C4-2B (cell line): ENCODE data around the gene ARMC8.

Experiments
- ZFX ChIP-seq: fragments of 450-650 bp; IDR thresholded peaks from 2 replicates; pipeline ENCODE4 v1.6.1; 2017
- TF ChIP-seq, protein P1 (sequence below): fragments of 450-650 bp; conservative IDR thresholded peaks from 2 replicates; pipeline ENCODE4 v1.5.1; 2017; ENCODE audit warnings: mild to moderate bottlenecking

DNA sequence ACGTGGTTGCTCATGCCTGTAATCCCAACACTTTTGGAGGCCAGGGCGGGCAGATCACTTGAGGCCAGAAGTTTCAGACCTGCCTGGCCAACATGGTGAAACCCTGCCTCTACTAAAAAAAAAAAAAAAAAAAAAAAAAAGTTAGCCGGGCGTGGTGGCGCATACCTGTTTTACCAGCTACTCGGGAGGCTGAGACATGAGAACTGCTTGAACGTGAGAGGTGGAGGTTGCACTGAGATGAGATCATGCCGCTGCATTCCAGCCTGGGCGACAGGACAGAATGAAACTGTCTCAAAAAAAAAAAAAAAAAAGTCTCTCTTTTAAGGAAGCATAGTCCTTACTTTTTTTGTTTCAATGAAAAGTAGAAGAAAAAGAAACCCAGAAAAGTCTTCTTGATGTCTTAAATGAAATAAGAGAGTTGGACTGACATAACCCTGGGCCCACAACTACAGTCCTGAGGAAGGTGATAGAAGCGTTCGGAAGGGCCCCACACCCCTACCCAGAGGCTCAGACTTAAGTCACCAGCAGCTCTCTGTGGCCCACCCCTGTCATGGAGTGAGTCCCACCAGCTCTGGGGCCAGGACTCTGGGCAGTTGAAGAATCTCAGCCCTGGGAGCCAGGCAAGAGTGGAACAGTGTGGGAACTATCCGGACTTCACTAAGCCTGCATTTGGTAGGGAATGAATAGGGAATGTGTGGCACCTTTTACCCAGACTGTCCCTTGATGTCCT is 139.9 kb downstream of the ARMC8 start:
- TF ChIP-seq, protein P1, sequence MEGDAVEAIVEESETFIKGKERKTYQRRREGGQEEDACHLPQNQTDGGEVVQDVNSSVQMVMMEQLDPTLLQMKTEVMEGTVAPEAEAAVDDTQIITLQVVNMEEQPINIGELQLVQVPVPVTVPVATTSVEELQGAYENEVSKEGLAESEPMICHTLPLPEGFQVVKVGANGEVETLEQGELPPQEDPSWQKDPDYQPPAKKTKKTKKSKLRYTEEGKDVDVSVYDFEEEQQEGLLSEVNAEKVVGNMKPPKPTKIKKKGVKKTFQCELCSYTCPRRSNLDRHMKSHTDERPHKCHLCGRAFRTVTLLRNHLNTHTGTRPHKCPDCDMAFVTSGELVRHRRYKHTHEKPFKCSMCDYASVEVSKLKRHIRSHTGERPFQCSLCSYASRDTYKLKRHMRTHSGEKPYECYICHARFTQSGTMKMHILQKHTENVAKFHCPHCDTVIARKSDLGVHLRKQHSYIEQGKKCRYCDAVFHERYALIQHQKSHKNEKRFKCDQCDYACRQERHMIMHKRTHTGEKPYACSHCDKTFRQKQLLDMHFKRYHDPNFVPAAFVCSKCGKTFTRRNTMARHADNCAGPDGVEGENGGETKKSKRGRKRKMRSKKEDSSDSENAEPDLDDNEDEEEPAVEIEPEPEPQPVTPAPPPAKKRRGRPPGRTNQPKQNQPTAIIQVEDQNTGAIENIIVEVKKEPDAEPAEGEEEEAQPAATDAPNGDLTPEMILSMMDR, result no peak
- no peak for TF ChIP-seq ZFX
